IPS-18c (cell line): ENCODE measurements around the gene TTC21B.

Experiments used
- H3K4me3 ChIP-seq: 2 replicates; pipeline ENCODE4 v1.7.0; 2013; ENCODE audit warnings: low read depth, mild to moderate bottlenecking, low read length, moderate library complexity; ENCODE audit not compliant: insufficient read depth
- H3K9me3 ChIP-seq: one replicate; pipeline ENCODE4 v1.6.1; 2013; ENCODE audit warnings: mild to moderate bottlenecking, low read length, moderate library complexity; ENCODE audit not compliant: control insufficient read depth, insufficient read depth

Gene TTC21B

GRCh38 chr2:165897074-165897473 is 56.5 kb downstream of the TTC21B start:
- no peak overlapping the region for H3K4me3 ChIP-seq
- no peaks in the 10 kb centered on the region for H3K9me3 ChIP-seq

DNA sequence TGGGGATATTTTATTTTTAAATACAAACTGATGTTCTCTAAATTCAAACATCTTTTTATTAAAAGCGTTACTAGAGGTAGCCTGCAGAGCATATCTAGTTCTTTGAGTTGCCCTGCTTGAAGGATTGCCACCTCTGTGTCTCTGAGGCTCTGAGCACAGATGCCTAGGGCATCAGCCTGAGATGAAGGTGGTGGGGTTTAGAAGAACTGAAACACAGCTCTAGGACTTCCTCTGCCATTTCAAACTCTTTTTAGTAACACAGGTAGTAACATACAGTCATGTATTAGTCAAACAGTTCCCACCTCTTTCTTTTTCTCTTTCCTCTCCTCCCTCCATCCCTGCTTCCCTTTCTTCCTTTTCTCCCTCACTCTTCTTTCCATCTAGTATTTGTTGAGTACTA is 57.6 kb downstream of the TTC21B start:
- Histone ChIP-seq H3K4me3 (no peak overlapping the region), H3K9me3 (no peaks in the 10 kb centered on the region)

DNA sequence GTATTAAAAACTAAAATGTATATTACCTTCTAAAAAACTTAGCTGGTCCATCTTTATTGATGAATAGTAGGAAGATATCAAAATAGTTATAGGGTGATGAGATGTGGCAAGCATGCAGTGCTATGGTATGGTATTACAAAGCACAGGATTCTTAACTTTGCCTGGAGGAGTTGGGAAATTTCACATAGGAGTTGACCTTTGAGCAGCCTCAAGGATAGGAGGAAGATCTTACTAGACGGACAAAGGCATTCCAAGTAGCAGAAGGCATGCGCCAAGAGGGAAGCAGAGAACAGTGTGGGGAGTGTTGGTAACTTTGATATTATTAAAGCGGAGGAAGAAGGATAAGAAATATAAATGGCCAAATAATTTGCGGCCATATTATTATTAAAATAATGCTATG is 60.0 kb downstream of the TTC21B start:
- no peaks in the 10 kb centered on the region for H3K9me3 ChIP-seq
- no peak overlapping the region for H3K4me3 ChIP-seq

DNA sequence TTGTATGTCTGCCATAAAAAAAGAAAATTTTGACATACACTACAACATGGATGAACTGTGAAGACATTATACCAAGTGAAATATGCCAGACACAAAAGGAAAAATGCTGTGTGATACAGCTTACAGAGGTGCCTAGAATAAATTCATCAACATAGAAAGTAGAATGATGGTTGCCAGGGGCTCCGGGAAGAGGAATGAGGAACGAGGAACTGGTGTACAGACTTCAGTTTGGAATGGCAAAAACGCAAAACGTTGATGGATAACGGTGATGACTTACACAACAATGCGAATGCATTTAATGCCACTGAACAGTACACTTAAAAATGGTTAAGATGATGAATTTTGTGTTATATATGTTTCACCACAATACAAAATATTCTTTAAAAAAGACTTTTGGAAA is 61.0 kb downstream of the TTC21B start:
- H3K9me3 ChIP-seq, result no peaks in the 10 kb centered on the region
- no peak overlapping the region for H3K4me3 ChIP-seq

DNA sequence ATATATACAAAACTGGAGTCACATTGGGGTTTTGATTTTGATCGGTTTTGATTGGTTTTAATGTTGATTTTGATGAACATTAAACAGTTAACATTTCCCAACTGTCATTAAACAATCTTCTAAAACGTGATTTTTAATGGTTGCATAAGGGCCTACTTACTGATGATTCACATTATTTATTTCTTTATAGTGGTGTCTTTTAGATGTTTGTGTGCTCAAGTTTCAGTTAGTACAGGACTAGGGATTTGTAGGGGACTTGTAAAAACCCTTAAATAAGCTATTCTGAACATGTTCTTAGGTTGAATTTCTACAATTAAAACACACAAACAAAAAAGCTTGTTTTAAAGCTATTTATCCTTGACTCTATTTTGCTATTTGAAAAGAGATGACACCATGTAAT is 61.6 kb downstream of the TTC21B start:
- Histone ChIP-seq H3K4me3 (no peak overlapping the region), H3K9me3 (no peaks in the 10 kb centered on the region)

GRCh38 chr2:165891345-165891744 is 62.2 kb downstream of the TTC21B start:
- H3K9me3 ChIP-seq, result no peaks in the 10 kb centered on the region
- H3K4me3 ChIP-seq, result no peak overlapping the region

DNA sequence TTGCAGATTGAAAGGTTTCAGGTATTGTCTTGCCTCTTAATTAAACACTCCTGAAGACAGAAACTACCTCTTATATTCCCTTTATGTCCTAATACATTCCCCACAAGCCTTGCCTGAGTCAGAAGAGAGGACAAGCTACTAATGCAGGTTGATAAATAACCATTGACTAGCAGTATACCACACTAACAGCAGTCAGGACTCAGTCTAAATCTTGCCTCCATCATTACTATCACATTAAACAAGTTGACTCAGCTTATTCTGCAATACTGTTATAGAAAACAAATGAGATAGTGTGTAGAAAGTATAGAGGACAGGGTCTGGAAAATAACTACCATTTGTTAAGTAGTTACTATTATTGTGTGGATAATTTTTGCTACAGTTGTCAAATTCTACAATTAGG is 63.8 kb downstream of the TTC21B start:
- H3K4me3 ChIP-seq, result no peak overlapping the region
- no peaks in the 10 kb centered on the region for H3K9me3 ChIP-seq

- Histone ChIP-seq H3K9me3 (no peaks in the 10 kb centered on the region), H3K4me3 (no peak overlapping the region)
Measured at GRCh38 chr2:165889158-165889557, 64.4 kb downstream of the TTC21B start.

- H3K4me3 ChIP-seq, result no peak overlapping the region
- H3K9me3 ChIP-seq, result no peaks in the 10 kb centered on the region
Measured at GRCh38 chr2:165888171-165888570, 65.4 kb downstream of the TTC21B start.

GRCh38 chr2:165886487-165887146 is 67.0 kb downstream of the TTC21B start:
- no peak overlapping the region for H3K4me3 ChIP-seq
- no peaks in the 10 kb centered on the region for H3K9me3 ChIP-seq

DNA sequence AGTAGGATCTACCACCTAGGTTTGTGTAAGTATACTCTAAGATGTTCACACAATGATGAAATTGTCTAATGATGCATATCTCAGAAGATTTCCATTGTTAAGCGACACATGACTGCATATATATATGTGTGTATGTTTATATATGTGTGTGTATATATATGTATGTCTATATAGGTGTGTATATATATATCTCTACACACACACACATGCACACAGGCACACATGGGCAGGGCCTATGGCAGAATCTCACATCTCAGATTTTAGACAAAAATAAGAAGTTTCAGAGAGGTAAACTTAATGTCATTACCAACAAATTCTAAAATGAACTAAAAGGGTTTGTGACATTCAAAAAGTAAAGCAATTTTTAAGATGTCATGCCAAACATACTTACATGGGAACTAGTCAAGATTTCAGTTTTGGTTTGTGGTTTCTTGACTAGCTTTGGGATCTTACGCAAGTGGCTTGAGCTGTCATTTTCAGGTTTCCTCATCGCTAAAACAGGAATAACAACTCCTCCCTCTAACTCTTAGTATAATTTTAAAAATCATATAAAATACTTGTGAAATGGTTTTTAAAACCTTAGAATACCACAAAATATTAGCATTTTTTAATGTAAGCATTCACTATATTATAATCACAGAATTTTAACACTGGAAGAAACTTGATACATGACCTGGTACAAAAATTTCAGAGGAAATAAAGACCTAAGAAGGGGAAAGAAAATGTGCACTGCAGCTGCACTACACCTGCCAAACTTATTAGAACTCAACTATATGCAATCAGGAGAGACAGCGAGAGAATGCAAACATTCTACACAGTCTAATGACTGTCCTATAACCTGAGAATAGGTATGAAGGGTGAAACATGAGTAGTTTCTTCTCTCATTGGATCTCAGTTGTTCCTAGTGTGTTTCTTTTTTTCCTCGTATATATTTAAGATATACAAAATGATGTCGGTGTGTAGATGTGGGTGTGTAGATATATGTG is 75.7 kb downstream of the TTC21B start:
- Histone ChIP-seq H3K4me3 (no peak overlapping the region), H3K9me3 (no peaks in the 10 kb centered on the region)

GRCh38 chr2:165876712-165877111 is 76.9 kb downstream of the TTC21B start:
- no peaks in the 10 kb centered on the region for H3K9me3 ChIP-seq
- no peak overlapping the region for H3K4me3 ChIP-seq

- H3K9me3 ChIP-seq, result no peaks in the 10 kb centered on the region
- no peak overlapping the region for H3K4me3 ChIP-seq
Measured at GRCh38 chr2:165876269-165876668, 77.3 kb downstream of the TTC21B start.

DNA sequence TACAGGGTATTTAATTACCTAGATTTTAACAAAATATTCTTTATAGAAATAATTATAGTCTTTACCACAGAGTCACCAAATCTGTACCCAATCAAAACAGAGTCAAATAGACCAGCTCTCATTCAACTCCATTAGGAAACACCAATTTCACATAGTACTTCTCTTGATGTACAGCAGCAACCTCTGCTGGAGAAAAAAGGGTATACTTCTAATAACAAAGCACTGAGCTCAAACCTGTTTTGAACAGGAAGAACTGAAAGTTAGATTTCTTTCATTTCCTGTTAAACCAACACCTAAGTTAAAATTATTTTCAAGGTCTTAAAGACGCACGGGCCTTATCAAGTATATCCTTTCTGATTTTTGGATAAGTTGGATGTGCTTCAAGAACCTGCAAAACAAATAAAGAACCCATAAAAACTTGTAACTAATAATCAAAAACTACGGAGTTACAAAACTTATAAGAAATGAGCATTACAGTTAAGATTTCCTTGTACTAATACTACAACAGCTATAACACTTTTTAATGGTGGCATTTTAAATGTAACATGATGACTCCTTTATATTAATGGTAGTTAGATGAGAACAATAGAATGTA is 79.0 kb downstream of the TTC21B start:
- H3K9me3 ChIP-seq, result no peaks in the 10 kb centered on the region

GRCh38 chr2:165872101-165872791 is 81.3 kb downstream of the TTC21B start:
- H3K9me3 ChIP-seq, result no peaks in the 10 kb centered on the region

More for the DNA sequence above, 79.0 kb downstream of the TTC21B start:
- no peak overlapping the region for H3K4me3 ChIP-seq

GRCh38 chr2:165871025-165871424 is 82.6 kb downstream of the TTC21B start:
- Histone ChIP-seq H3K4me3 (no peak overlapping the region), H3K9me3 (no peaks in the 10 kb centered on the region)

More at GRCh38 chr2:165872101-165872791, 81.3 kb downstream of the TTC21B start:
- no peak overlapping the region for H3K4me3 ChIP-seq

DNA sequence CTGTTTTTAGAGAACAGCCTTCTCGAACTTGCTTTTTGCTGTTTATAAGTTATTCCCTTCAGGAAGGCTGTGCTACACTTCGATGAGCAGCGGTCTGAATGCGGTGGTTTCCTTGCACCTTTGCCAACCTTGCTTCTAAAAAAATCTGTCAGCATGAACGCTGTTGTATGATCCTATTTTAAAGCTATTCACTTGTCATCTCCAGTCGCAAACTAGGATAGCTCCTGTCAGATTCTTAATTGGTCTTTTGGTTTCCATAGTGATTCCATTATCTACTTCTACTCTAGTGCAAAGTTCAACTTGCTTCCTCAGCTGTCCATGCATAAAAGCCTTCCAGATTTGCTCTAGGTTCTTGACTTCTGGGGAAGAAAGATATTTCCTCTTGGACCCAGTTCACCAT is 83.2 kb downstream of the TTC21B start:
- Histone ChIP-seq H3K4me3 (no peak overlapping the region), H3K9me3 (no peaks in the 10 kb centered on the region)
